Esophagus mucosa (tissue), 1 donor: ENCODE data around the gene PHLPP1. TPM values are rescaled to one million over a fixed set of nuclear protein-coding genes. Genes with fewer than 3 reads are reported as not detected.
A peak's percentile ranks its signal among the peaks of the same experiment; 100 is the strongest.

ENCODE experiments used
- ATAC-seq: fragments of 200-7000 bp; cut with Tn5 transposase; one replicate; pipeline ENCODE4 v1.9.1; 2020
- total RNA-seq: library from RNA; stranded (reverse); gene quantifications from one replicate; pipeline ENCODE4 v1.2.4, GENCODE V29; 2023
- donor health status: DM: yes; HTN: yes; CAD: no.

PHLPP1 gene
- total RNA-seq, 1 donor from 2014 or later = 17.7 TPM

DNA sequence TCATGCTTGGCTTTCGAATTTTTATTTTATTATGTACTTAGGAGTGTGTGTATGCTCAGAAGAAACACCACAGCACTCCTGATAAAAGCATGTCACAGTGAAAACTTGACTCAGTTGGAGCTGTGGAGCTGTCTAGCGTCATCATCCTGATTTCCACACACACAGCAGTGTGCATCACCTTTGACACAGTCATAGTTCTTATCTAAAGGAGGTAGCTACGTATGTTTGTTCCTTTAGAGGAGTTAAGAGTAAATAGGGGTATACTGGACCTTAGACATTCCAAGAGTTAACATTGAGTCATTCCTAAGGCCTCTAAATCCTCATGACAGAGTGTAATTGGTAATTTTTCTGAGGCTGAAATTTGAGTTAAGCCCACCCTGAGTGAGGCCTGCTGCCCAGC is 96.9 kb downstream of the PHLPP1 start:
- ATAC-seq = no peak

DNA sequence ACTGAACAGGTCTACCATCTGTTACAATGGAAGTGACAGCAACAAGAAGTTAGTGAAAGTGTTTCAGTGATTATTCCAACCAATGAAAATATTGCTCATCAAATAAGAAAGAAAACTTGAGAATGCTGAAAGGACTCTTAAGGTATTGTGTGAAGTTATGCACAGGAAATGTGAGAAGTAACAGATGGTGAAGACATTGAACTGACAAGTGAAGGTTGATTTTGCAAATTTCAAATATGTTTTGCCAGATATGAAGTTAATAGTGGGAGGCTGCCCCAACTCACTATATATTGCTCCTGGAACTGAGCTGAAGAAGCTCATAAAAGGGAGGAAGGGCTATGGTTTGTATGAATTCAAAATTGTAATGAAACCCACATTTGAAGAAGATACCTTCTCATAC is 97.5 kb downstream of the PHLPP1 start:
- no peak for ATAC-seq

DNA sequence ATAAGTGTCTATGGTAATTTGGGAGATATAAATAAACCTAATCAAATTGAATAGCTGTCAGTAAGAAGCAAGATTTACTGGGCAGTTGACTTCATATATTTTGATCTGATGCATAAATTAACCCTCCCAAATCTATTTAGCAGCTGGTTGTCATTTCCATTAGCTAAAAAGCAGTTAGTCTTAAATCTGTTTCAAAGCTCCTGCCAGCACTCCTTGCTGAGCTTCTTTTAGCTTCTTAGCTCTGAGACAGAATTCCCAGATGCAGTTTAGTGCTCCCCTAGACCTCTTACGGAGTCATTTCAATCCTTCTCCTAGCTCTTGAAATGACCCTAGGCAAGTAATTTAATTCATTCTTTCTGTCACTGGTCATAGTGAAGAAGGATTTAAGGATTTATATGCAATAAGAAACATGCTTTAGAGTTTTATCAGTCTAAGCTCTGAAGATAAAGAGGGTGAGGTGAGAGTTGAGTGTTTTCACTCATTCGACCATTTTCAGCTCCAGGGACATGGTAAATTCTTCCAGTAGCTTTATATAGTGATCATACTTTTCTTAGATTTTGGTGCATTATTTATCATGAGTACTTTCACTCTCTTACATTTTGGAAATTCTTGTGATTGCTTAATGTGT is 98.9 kb downstream of the PHLPP1 start:
- ATAC-seq = no peak

DNA sequence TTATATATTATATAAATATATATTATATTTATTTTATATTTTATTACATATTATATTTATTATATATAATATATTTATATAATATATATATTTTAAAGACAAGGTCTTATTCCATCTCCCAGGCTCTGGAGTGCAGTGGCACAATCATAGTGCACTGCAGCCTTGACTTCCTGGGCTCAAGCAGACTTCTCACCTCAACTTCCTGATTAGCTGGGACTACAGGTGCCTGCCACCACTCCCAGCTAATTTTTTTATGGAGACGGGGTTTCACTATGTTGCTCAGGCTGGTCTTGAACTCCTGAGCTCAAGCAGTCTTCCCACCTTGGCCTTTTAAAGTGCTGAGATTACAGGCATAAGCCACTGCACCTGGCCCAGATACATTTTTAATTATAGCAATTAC is 110.0 kb downstream of the PHLPP1 start:
- ATAC-seq = no peak

DNA sequence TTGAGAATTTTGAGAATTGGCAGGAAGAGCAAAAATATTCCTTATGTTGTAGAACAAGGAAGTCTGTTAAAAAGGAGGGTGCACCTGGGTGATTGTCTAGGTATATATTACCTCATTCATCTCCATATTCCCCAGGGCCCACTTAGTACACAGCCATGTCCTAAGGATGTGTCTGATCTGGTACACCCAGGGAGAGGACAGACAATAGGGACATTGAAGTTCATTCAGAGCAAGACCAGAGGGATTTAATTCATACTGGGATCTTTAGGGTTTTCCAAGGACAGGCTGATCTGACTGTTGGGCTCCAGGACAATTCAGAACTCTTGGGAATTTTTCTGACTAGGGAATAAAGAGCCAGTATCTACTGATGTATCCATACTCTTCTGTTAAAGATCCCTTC is 112.1 kb downstream of the PHLPP1 start:
- no peak for ATAC-seq

DNA sequence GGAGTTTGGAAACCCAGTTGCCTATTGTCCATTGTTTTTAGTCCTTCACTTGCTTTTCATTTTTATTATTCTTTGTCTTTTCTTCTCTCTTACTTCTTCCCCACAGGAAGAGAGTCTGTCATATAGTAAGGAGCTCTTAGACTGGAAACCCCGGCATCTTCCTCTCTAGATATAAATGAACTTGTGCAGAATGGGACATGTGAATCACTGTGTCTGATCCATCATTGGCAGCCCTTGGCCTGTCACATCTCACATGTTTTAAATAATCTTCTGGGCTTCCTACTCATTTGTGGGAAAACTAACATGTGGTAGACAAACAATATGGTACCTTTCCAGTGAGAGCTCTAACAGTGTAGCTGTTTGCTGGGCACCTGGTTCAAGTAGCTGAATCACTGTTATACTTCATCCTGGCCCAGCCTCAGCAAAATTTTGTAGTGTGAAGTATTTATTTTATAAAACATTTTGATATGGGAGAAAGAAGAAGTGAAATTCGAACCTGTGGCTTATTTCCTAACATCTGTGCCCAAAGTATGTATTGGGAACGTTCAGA is 112.8 kb downstream of the PHLPP1 start:
- ATAC-seq = no peak

DNA sequence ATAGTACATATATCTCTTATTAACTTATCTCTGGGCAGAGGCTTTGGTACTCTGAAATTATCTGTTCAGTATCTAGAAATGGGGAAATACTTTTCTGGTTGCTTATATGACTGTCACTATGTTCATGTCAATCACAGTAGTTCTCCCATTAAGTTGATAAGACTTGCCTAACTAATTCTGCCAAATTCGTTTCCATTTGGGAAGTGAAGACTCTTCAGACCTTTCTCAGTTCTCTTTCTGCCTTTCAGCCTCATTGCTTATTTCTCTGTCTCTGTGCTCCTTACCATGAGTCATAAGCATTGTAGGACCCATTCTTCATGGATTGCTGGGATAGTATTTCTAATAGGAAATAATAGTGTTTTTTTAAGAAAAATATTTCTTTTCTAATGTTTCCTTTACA is 113.5 kb downstream of the PHLPP1 start:
- ATAC-seq = no peak

DNA sequence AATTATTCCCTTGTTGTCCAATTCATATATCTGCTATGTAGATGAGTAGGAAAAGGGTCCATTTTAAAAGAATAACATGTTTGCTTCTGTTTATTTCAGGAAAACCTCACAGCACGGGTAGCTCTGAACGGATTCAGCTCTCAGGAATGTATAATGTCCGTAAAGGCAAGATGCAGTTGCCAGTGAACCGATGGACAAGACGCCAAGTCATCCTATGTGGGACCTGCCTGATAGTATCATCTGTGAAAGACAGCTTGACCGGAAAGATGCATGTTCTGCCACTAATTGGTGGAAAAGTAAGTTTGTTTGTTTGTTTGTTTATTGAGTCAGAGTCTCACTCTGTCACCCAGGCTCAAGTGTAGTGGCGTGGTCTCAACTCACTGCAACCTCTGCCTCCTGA is 114.6 kb downstream of the PHLPP1 start:
- no peak for ATAC-seq

DNA sequence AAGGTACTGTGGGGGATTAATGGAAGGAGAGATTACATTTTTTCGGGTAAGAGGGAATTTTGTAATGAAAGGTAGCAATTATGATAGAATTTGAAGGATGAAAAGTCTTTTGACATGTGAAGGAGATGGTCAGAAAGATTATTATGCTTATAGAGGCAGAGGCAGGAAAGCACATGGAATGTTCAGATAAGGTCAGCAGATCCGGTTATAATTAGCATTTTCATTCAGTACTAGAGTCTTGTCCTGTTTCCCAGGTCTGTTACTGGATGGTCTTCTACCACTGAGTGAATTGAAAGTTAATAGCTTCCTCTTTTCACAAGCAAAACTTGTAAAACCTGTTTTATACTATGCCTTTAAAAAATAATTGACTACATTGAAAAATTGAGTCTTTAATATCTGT is 116.9 kb downstream of the PHLPP1 start:
- no peak for ATAC-seq

DNA sequence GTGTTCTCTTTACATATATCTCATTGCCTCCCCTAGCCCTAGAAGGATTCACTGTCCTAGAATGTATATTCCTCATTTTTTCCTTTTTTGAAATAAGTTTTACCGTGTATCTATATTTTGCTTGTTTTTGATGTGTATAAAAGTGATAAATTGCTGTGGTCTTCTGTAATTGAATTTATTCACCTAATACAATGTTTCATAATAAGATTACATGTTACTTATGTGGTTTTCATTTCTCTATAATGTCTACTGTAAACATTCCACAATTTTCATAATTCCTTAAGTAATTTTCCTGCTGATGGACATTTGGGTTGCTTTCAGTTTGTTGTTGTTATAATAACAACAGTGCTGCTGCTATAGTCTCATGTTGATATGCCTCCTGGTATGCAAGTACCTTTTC is 118.2 kb downstream of the PHLPP1 start:
- no peak for ATAC-seq

DNA sequence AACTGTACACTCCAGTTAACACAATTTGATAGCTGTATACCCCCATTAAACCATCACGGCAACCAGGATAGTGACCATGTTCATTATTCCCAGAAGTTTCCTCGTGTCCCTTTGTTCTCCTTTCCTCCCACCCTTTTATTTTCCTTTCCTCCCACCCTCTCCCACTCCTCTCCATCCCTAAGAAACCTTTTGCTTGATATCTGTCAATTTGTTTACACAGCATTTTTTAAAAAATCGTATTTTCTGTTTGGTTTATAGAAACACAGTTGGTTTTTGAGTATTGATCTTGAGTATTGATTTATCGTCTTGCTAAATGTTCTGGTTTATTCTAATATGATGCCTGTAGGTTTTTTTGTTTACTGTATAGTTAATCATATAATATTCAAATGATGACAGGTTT is 119.4 kb downstream of the PHLPP1 start:
- ATAC-seq = no peak

DNA sequence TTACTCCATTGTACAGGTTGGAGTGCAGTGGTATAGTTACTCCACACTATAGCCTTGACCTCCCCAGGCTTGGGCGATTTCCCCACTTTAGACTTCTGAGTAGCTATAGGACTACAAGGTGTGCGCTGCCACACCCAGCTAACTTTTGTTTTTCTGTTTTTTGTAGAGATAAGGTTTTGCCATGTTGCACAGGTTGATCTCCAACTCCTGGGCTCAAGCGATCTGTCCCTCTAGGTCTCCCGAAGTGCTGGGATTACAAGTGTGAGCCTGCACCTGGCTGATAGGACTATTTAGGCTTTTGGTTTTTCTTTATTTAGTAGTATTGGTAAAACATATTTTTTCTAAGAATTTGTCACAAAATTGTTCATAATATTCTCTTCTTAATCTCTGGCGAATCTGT is 121.7 kb downstream of the PHLPP1 start:
- ATAC-seq = no peak

DNA sequence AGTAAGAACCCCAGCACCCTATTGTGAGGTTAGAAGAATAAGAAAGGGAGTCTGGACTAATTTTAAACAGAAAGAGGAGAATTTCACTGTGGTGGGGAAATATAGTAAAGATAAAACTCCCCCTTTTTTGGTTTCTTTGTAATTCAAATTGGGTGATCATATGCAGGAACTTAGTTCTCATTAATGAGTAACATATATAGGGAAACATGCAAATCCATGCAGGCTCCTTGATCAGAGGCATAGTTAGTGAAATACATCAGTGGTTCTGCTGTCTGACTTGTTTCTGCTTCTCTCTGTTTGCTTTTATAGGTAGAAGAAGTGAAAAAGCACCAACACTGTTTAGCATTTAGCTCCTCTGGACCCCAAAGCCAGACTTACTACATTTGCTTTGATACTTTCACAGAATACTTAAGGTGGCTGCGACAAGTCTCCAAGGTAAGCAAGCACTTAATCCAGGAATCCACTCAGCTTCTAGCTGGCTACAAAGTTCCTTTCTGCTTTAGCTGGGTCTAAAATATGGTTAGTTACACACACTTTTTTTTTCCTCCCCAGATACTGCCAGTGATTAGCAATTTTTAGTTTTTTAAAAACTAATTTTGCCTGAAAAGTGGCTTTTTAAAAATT is 123.2 kb downstream of the PHLPP1 start:
- ATAC-seq = no peak

DNA sequence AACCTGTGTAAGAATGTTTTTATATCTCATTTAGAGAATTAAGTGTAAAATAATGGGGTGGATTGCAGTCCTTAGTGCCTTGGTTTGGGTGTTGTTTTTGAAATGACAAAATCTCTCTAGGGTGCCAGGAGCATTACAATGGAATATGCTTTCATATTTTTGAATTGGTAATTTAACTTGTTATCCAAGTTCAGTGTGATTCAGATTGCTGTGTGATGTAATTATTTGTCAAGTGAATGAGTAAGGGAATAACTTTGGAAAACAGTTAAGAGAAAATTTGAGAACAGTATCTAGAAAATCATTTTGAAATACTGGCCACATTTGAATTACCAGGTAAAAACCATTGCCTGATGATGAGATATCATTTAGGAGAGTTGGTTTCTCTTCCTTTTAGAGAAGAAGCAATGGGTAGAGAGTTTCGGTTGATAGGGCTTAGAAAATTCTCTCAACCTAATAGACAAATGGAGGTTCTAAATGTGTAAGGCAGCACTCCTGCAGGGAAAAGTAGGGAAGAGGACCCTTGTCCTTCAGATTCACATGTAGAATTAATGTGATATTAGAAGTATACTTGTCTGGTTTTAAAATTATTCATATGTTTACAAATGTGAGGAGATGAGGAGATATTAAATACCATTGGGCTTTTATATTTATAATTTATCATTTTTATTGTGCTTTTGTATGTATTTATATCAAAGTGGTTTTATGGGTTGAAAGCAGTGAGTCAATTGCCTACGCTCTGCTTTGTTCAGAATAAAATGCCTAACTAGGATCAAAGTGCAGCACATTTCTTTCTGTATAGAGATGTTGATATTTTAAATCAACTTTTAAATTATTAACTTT is 124.8 kb downstream of the PHLPP1 start:
- ATAC-seq = peak; percentile 20

DNA sequence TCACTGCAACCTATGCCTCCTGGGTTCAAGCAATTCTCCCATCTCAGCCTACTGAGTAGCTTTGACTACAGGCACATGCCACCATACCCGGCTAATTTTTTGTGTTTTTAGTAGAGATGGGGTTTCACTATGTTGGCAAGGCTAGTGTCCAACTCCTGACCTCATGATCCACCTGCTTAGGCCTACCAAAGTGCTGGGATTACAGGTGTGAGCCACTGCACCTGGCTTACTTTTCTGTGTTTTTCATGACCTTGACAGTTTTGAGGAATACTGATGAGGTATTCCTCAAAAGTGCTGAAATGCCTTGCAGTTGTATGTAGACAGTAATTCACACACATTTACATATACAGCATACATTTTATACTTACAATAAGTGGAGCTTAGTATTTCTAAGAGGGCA is 126.1 kb downstream of the PHLPP1 start:
- no peak for ATAC-seq

DNA sequence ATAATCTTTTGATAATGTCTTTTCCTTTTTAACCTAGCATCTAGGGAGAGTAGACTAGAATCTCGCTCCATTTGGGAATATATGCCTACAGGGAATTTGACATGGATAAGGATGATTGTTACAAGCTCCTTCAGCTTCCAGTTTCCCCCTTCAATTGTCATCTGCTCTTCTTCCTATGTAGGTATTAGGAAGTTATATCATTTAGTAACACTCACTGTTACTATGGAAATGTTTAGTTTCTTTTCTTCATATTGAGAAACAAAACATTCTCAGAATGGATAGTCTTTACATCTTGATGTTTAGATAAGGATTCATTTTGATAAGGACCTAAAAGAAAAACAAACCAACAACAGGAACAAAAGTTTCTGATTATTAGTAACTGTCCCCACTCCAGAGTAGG is 127.6 kb downstream of the PHLPP1 start:
- no peak for ATAC-seq

DNA sequence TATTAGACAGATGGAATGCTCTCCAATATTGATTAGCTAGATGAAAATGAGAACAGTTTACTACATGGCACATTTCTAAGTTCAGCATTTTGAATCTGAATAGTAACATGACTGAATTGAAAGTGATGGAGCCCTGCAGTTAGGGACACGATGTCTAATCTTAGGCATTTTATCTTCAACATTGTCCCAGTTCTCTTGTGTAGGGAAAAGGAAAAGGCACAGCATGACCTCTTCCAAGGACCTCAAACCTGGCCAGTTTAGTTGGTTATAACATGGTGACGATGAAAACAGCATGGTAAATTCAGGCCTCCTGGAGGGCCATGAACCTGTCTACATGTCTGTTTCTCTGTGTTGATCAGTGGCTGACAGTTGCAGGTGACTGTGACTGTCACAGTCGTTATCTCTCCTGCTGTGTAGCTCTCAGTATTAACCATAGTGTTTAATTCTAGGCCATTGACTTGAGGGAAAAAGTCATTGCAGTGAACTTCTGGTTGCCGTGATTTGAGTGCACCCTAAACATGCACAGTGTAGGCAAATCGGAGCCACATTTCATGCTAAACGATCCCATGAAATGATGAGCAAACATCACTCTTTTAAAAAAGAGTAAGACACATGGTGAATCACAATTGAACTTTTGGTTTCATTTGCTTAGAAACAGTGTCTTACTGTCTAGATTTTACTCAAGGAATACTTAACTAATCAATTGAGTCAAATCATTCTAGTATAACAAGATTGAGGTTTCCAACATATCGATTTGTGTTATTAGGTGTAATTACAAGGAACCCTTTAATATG is 129.7 kb downstream of the PHLPP1 start:
- no peak for ATAC-seq

DNA sequence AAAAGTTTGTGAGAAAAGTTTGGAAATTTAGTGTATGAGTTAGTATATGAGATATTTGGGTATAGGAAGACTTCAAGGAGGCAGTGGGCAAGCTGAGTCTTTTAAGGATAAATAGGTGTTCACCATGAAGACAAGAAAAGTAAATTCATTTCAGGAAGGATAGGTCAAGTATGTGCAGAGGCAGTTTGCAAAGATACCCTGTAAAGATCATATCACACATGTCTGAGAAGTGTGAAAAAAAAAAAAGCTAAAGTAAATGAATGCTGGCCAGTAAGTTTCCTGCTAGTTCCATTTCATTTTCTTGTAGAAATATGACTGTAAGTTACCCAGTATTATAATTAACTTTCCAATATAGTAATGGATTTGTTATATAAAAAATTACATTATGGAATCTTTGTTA is 131.0 kb downstream of the PHLPP1 start:
- no peak for ATAC-seq

DNA sequence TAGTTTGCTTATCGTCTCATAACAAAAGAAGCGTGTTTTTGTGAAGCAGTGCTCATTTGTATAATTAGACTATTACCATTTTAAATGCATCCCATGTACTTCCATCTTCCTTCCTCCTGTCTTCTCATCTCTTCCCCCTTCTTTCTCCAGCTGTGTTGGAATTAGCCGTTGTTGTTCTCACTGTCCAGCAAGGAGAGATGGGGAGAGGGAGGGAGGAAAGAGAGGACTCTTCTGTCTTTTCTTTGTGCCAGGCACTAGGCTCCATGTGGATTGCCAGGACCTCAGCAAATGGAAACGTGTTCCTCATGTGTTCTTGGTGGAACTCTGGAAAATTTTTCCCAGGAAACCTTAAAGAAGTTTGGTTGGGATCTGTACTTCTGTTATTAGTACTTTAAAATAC is 131.7 kb downstream of the PHLPP1 start:
- ATAC-seq = no peak

DNA sequence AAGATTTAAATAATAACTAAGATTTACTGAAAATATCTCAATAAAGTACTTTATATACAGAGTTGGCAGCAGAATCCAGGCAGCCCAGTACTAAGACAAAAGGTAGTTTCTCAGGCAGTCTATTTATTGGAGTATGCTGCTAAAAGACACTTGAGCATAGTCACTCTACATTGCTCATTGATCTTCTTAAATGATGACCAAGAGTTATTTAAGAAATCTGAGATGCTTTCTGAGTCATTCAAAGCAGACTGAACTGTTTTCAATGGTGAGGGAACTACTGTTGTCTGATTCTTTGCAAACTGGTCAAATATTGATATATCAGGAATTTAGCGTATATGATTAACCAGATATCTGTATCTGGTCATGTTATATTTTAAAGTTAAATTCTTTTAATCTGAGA is 133.6 kb downstream of the PHLPP1 start:
- no peak for ATAC-seq

DNA sequence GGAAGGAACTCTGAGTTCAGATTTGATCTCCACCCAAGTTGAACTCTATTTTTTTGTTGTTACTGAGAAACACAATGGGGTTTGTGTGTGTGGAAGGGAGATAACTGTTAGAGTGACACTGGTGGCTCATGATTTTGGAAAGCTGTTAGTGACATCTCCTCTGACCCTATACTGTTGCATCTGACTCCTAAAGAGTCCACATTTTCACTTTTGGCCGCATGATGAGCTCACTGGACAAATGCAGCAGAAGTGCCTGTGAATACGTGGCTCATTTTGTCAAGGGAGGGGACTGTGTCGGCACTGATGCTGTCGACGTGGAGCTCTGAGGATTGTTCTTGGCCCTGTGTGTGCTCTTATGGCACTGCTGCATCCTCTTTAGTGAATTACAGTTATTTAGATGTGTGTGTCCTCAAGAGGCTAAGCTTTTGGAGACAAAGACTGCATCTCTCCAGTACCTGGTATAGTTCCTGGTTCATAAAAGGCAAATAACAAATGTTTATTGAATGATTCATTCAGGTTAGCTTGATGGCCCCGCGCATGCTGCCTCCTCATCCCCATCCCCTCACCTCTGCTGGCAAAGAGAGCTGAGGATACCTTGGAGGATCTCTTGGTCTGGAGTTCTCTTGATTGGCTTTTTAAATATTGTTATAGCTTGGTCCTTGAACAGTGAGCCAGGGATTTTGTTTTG is 135.4 kb downstream of the PHLPP1 start:
- ATAC-seq = peak; percentile 13

DNA sequence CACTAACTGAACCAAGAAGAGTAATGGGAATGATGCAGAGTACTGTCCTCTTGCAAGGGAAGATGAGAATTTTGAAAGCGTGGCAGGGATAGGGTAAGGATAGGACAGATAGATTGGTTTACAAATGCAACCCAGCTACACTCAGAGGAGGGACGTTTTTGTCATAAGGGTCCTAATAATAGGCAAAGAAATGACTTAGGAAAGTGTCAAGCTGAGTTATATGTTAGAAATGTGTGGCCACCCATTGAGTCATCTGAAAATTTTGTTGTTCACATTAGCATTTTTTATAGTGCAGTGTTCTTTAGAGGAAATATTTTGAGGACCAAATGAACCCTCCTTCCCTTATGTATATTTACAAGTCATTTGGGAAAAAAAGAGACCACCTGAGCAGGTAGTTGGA is 137.5 kb downstream of the PHLPP1 start:
- no peak for ATAC-seq
